Stimulated activated CD8-positive, alpha-beta memory T cell treated with anti-CD3 and anti-CD28 coated beads, Interleukin-12 subunit alpha, Interleukin-12 subunit beta, amount 100 ng/mL, for 1 hour (primary cell): Measurements from ENCODE around the gene CXCR6.

ENCODE experiments used
- DNase-seq: peaks from one replicate; pipeline ENCODE4 v3.0.0-alpha.2; 2020; ENCODE audit warnings: low read depth

The CXCR6 gene

GRCh38 chr3:45969953-45970352 is 26.7 kb downstream of the CXCR6 start:
- DNase-seq, result no peak

GRCh38 chr3:45972534-45973402 is 29.5 kb downstream of the CXCR6 start:
- DNase-seq, result no peak

- no peak for DNase-seq
Observed at GRCh38 chr3:45974686-45975085, 31.4 kb downstream of the CXCR6 start.

GRCh38 chr3:45975686-45976085 is 32.4 kb downstream of the CXCR6 start:
- no peak for DNase-seq

- DNase-seq, result no peak
Observed at GRCh38 chr3:45976191-45977091, 33.2 kb downstream of the CXCR6 start.

GRCh38 chr3:45978006-45978761 is 34.9 kb downstream of the CXCR6 start:
- no peak for DNase-seq

GRCh38 chr3:45979378-45979777 is 36.1 kb downstream of the CXCR6 start:
- DNase-seq, result no peak

- no peak for DNase-seq
Observed at GRCh38 chr3:45980229-45980813, 37.1 kb downstream of the CXCR6 start.

GRCh38 chr3:45980819-45981218 is 37.6 kb downstream of the CXCR6 start:
- DNase-seq, result no peak

GRCh38 chr3:45981346-45982074 is 38.2 kb downstream of the CXCR6 start:
- no peak for DNase-seq

- no peak for DNase-seq
Observed at GRCh38 chr3:45983770-45984169, 40.5 kb downstream of the CXCR6 start.

- DNase-seq, result no peak
Observed at GRCh38 chr3:45984331-45985312, 41.4 kb downstream of the CXCR6 start.

GRCh38 chr3:45985532-45986302 is 42.5 kb downstream of the CXCR6 start:
- no peak for DNase-seq

- no peak for DNase-seq
Observed at GRCh38 chr3:45986303-45986982, 43.2 kb downstream of the CXCR6 start.

GRCh38 chr3:45987368-45988291 is 44.4 kb downstream of the CXCR6 start:
- no peak for DNase-seq

- DNase-seq, result no peak
Observed at GRCh38 chr3:45988362-45988761, 45.1 kb downstream of the CXCR6 start.

- DNase-seq, result no peak
Observed at GRCh38 chr3:45988804-45989203, 45.5 kb downstream of the CXCR6 start.
